Muscle of back (tissue), 13 donors: Measurements from ENCODE around the gene STRA6. TPM values are rescaled to one million over a fixed set of nuclear protein-coding genes. Genes with fewer than 3 reads are reported as not detected.

Experiments used
- DNase-seq, 3 donors: peaks; one replicate each; pipeline versions ENCODE4 v3.0.0 to v3.0.0-alpha.2; 2013
- long read RNA-seq, 9 donors: transcript quantifications; one replicate each; lab custom pipeline, GENCODE V29; 2026
- polyA plus RNA-seq, 10 donors: library from polyadenylated mRNA; unstranded; fragments of 120-200 nt; gene quantifications; one replicate each; pipeline ENCODE4 v1.2.1, GENCODE V29; 2013; ENCODE audit not compliant: insufficient read length in 10 of 10

Gene STRA6
- 1 to 10 TPM in 6 of 10 donors, under 1 TPM in 4; 0.58 to 1.9 (median 1.3) TPM for polyA plus RNA-seq
- long read RNA-seq, donor 1 = 0 reads
- long read RNA-seq, donor 2 = 0 reads
- long read RNA-seq, donor 3 = 0 reads
- long read RNA-seq, donor 4 = 0 reads
- long read RNA-seq, donor 5 = 0 reads
- long read RNA-seq, donor 6 = 0 reads
- long read RNA-seq, donor 7 = 0 reads
- long read RNA-seq, donor 8 = 0 reads
- long read RNA-seq, donor 9, partial matches to known transcripts = 0 of 1 reads
- long read RNA-seq, donor 9, other reads (novel, unspliced or antisense) = 0 of 1 reads

GRCh38 chr15:74202452-74203401, at the start of gene STRA6:
Gene STRA6 (minus strand): TSS chr15:74202787. CDS start chr15:74202267, 520 bp downstream.
- DNase-seq = peak in 2 of 3 donors; percentile 44 to 61

- DNase-seq = no peak
These were observed 49.7 kb upstream of the STRA6 start for GRCh38 chr15:74252291-74252690.

GRCh38 chr15:74251131-74251811, 48.7 kb upstream of the STRA6 start:
- peak; percentile 54 to 64 (median 55) for DNase-seq

- DNase-seq = peak in 1 of 3 donors; percentile 47
These were observed 47.7 kb upstream of the STRA6 start for GRCh38 chr15:74250266-74250665.

- peak in 1 of 3 donors; percentile 69 for DNase-seq
These were observed 42.9 kb upstream of the STRA6 start for GRCh38 chr15:74245342-74245931.

- DNase-seq = no peak
These were observed 42.3 kb upstream of the STRA6 start for GRCh38 chr15:74244822-74245341.

GRCh38 chr15:74243431-74243830, 40.8 kb upstream of the STRA6 start:
- DNase-seq = no peak

- no peak for DNase-seq
These were observed 40.0 kb upstream of the STRA6 start for GRCh38 chr15:74242441-74243185.

GRCh38 chr15:74240897-74241614, 38.5 kb upstream of the STRA6 start:
- DNase-seq = no peak

GRCh38 chr15:74240002-74240568, 37.5 kb upstream of the STRA6 start:
- DNase-seq = peak in 2 of 3 donors; percentile 56 to 58

GRCh38 chr15:74239051-74239705, 36.6 kb upstream of the STRA6 start:
- no peak for DNase-seq

GRCh38 chr15:74235962-74236361, 33.4 kb upstream of the STRA6 start, which contains the start of gene CCDC33:
Gene CCDC33 (plus strand): TSS chr15:74236326. CDS start chr15:74236720, 394 bp downstream.
- no peak for DNase-seq

- no peak for DNase-seq
These were observed 31.9 kb upstream of the STRA6 start for GRCh38 chr15:74234598-74234875.

GRCh38 chr15:74233851-74234597, 31.4 kb upstream of the STRA6 start:
- DNase-seq = no peak

GRCh38 chr15:74233373-74233772, 30.8 kb upstream of the STRA6 start:
- no peak for DNase-seq

GRCh38 chr15:74231475-74231874, 28.9 kb upstream of the STRA6 start:
- DNase-seq = no peak

- DNase-seq = no peak
These were observed 27.1 kb upstream of the STRA6 start for GRCh38 chr15:74229686-74230085.

- DNase-seq = peak in 2 of 3 donors; percentile 49 to 83
These were observed 26.1 kb upstream of the STRA6 start for GRCh38 chr15:74228723-74229081.
